Vagina (tissue), 2 donors: ENCODE measurements around the gene GH2. TPM values are rescaled to one million over a fixed set of nuclear protein-coding genes. Genes with fewer than 3 reads are reported as not detected.

Experiments used
- DNase-seq, 2 donors: peaks; one replicate each; pipeline ENCODE4 v3.0.0-alpha.2; 2017; ENCODE audit errors: extremely low spot score in 2 of 2
- H3K27ac ChIP-seq: fragments of 200-600 bp; sonication (generic); one replicate; pipeline ENCODE4 v1.5.1; 2019
- H3K27me3 ChIP-seq: fragments of 200-600 bp; sonication (generic); one replicate; pipeline ENCODE4 v1.5.1; 2019
- H3K36me3 ChIP-seq, 2 donors: fragments of 200-600 bp; sonication (generic); one replicate each; pipeline ENCODE4 v1.5.1; 2017 to 2019
- H3K4me1 ChIP-seq: fragments of 200-600 bp; sonication (generic); one replicate; pipeline ENCODE4 v1.5.1; 2019
- H3K4me3 ChIP-seq, 2 donors: fragments of 200-600 bp; sonication (generic); 1 replicate in 1 of 2; 2 replicates in 1 of 2; pipeline ENCODE4 v1.5.1; 2016 to 2019
- H3K9me3 ChIP-seq: fragments of 200-600 bp; sonication (generic); one replicate; pipeline ENCODE4 v1.5.1; 2019
- CTCF ChIP-seq, 3 experiments: fragments of 450-650 bp in 2 of 3; fragments of 200-600 bp in 1 of 3; sonication (generic) in 1 of 3; IDR thresholded peaks; one replicate each; pipeline ENCODE4 v1.5.1; 2017 to 2019; ENCODE audit warnings: antibody characterized with exemption in 3 of 3, mild to moderate bottlenecking in 2 of 3, moderate library complexity in 2 of 3
- POLR2A ChIP-seq, 2 donors: fragments of 450-650 bp; IDR thresholded peaks; one replicate each; pipeline ENCODE4 v1.6.1; 2017; ENCODE audit warnings: antibody characterized with exemption in 2 of 2, mild to moderate bottlenecking in 2 of 2, moderate library complexity in 2 of 2
- POLR2AphosphoS5 ChIP-seq, 2 donors: sonication (generic); formaldehyde crosslinking; IDR thresholded peaks; one replicate each; pipeline ENCODE4 v1.9.0; 2017; ENCODE audit warnings: antibody characterized with exemption in 2 of 2, mild to moderate bottlenecking in 2 of 2, low read depth in 1 of 2; ENCODE audit not compliant: insufficient read depth in 1 of 2
- intact Hi-C: fragments of 100-400 bp; cut with DNase I; formaldehyde crosslinking; loops from one replicate; pipeline ENCODE4 v1.15.1; 2023
- total RNA-seq: library from RNA; depleted of rRNA; stranded (reverse); fragments of >200 nt; gene quantifications from one replicate; pipeline ENCODE4 v1.2.3, GENCODE V29; 2016

The GH2 gene
- total RNA-seq, 1 donor from 2014 or later: not detected

GRCh38 chr17:63853260-63853659 lies 28.5 kb downstream of the GH2 start:
- no peaks in the 10 kb centered on the region for H3K36me3 ChIP-seq
- H3K4me3 ChIP-seq: no peak overlapping the region
- H3K27ac ChIP-seq: no peak overlapping the region
- intact Hi-C loops: no loop called here
- no peak for DNase-seq
- H3K4me1 ChIP-seq: peaks cover 7% of the 10 kb centered on the region
- no peaks in the 10 kb centered on the region for H3K9me3 ChIP-seq
- H3K27me3 ChIP-seq: no peaks in the 10 kb centered on the region
- TF ChIP-seq POLR2A (IDR thresholded peaks at IDR 0.05) (no peak), POLR2AphosphoS5 (IDR thresholded peaks at IDR 0.05; ENCODE audit: insufficient read depth in 1 of 2, low read depth in 1 of 2) (no peak), CTCF (IDR thresholded peaks at IDR 0.05) (no peak)

- no peak for DNase-seq
- Histone ChIP-seq H3K4me3 (no peak overlapping the region), H3K9me3 (no peaks in the 10 kb centered on the region), H3K36me3 (no peaks in the 10 kb centered on the region), H3K27ac (no peak overlapping the region), H3K4me1 (peaks cover 10% of the 10 kb centered on the region), H3K27me3 (no peaks in the 10 kb centered on the region)
- intact Hi-C loops: no loop called here
- TF ChIP-seq POLR2A (IDR thresholded peaks at IDR 0.05) (no peak), CTCF (IDR thresholded peaks at IDR 0.05) (no peak), POLR2AphosphoS5 (IDR thresholded peaks at IDR 0.05; ENCODE audit: insufficient read depth in 1 of 2, low read depth in 1 of 2) (no peak)
Measured at GRCh38 chr17:63850401-63850800, 31.3 kb downstream of the GH2 start.

- no peaks in the 10 kb centered on the region for H3K9me3 ChIP-seq
- peak overlapping the region; percentile 41 to 54 for H3K4me3 ChIP-seq
- H3K36me3 ChIP-seq: no peaks in the 10 kb centered on the region
- H3K27ac ChIP-seq: peak overlapping the region; percentile 54
- intact Hi-C loops: loop anchor here (10.0 kb wide), 1 partner anchor 1076 kb away; no protein-coding TSS in a partner anchor
- peaks cover 11% of the 10 kb centered on the region for H3K4me1 ChIP-seq
- TF ChIP-seq POLR2AphosphoS5 (IDR thresholded peaks at IDR 0.05; ENCODE audit: insufficient read depth in 1 of 2, low read depth in 1 of 2) (peak; percentile 52 to 61), CTCF (IDR thresholded peaks at IDR 0.05) (peak; percentile 30 to 72 (median 32)), POLR2A (IDR thresholded peaks at IDR 0.05) (no peak)
- no peak for DNase-seq
- H3K27me3 ChIP-seq: no peaks in the 10 kb centered on the region
Measured at GRCh38 chr17:63848834-63849689, 32.7 kb downstream of the GH2 start.

- Histone ChIP-seq H3K27ac (no peak overlapping the region), H3K4me3 (no peak overlapping the region), H3K4me1 (peaks cover 19% of the 10 kb centered on the region), H3K27me3 (no peaks in the 10 kb centered on the region), H3K36me3 (no peaks in the 10 kb centered on the region), H3K9me3 (no peaks in the 10 kb centered on the region)
- intact Hi-C loops: loop anchor here (10.0 kb wide), 1 partner anchor 1077 kb away; no protein-coding TSS in a partner anchor
- TF ChIP-seq CTCF (IDR thresholded peaks at IDR 0.05) (no peak), POLR2A (IDR thresholded peaks at IDR 0.05) (no peak), POLR2AphosphoS5 (IDR thresholded peaks at IDR 0.05; ENCODE audit: insufficient read depth in 1 of 2, low read depth in 1 of 2) (no peak)
- DNase-seq: no peak
Measured at GRCh38 chr17:63847525-63848249, 34.1 kb downstream of the GH2 start.
